Fibroblast of peridontal ligament (primary cell): ENCODE measurements around the gene NPAS3.

Source experiments
- DNase-seq: peaks from one replicate; pipeline ENCODE4 v3.0.0-alpha.2; 2010; ENCODE audit errors: extremely low read depth

The NPAS3 gene

DNA sequence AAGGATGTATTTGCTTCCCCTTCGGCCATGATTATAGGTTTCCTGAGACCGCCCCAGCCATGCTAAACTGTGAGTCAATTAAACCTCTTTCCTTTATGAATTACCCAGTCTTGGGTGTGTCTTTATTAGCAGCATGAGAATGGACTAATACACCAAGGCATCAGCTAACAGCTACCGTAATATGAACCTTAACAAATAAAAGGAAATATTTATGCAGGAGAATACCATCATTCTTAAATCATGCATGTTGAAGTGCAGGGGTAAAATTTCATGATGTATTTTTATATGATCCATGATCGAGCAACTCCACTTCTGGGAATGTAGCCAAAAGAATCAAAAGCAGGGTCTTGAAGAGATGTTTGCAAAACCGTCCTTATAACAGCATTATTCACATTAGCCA lies 379.0 kb downstream of the NPAS3 start:
- no peak for DNase-seq

- DNase-seq: no peak
Observed at GRCh38 chr14:33323979-33324378, 385.3 kb downstream of the NPAS3 start.

GRCh38 chr14:33331176-33331949 lies 392.7 kb downstream of the NPAS3 start:
- no peak for DNase-seq

DNA sequence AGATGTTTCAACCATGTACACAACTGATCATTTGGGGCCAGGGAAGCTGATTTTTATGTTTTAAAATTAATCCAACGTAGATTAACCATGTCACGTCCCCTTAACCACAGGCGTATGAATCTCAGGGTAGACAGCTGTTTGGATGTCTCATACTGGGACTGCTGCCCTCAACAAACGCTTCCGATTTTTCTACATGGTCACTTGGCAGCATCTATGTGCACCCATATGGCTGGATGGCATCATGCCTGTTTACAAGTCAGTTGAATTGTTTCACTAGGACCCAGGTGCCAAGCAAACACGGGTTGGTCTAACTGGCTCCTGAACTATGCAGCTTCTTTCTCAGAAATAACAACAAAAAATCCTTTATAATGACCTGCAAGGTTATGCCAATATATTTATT lies 393.8 kb downstream of the NPAS3 start:
- no peak for DNase-seq

DNA sequence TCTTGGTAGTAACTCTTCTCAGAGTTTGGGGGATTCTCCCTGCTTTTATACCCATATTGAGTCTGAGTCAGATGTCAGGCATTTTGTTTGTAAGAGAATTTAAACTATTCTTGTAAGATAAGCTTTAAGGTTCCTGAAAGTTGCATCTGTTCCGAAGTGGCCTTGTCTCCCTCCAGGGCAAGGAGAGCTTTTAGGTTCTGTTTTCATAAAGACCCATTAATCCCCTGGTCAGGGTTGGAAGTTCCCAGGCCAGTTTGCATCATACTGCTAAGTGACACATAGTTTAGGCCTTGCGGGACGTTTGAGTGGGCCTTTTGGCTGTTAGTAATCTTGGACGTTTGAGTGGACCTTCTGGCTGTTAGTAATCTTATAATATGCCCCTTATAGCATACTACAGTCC lies 396.7 kb downstream of the NPAS3 start:
- no peak for DNase-seq

DNA sequence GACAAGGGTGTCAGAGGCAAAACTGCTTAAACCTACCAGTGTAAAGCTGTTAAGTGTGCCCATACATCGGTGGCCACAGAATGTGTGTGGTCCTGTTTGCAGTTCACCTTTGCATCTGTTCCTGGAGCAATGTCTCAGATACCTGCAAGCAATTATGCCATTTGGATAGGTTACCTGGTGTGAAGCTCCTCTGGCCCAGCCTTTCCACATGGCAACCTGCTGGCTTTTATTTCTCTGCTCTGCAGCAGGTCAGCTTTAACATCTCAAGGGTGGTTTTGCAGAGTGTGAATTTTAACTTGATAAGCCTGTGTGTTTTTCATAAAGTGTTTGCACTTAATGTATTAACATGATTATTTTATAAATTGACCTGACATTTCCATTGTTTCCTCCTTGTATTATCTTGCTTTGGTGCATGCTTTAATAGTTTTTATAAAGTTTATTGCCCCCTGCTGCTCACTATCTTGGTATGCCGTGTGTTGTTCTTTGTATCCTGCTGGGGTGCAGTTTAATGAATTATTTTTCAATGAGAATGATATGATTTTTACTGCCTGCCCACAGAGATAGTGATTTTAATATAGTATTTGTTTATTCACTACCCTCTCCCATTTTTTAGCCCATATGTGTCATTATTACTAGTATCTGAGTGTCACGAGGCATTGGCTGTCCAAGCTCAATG lies 403.8 kb downstream of the NPAS3 start:
- DNase-seq: no peak

- peak; percentile 4 for DNase-seq
Observed at GRCh38 chr14:33343016-33343415, 404.3 kb downstream of the NPAS3 start.

DNA sequence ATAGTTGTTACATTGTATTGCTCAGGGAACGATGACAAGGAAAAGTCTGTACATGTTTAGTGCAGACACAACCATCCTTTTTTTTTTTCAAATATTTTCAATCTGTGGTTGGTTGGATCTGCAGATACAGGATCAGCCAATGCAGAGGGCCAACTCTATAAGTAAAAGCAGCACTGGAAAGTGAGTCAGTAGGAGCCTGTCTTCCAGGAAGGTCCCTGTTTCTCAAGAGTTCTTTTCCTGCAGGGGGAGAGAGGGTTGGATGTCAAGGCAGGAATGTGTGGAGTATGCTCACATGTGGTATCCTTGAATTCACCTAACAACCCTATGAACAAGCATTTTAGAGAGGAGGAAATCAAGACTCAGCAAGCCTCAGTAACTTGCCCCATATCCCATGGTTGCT lies 409.1 kb downstream of the NPAS3 start:
- DNase-seq: peak; percentile 3

DNA sequence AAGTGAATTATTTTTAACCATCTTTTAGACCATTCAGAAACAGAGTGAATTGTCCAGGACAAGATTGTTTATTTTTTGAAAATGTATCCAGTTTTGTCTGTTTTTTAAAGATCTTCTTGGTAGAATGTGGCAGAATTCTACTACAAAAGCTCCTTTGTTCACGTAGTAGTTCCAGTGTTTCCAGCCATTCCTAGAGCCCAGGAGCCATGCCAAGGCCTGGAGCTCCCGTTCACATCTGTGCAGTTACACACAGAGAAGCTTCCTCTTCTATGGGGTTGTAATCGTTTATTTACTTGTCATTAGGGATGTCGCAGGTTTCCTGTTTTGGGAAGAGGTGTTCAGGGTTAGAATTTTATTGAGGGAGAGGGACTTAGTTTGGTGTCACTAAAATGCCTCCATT lies 409.8 kb downstream of the NPAS3 start:
- DNase-seq: no peak

GRCh38 chr14:33349871-33350270 lies 411.2 kb downstream of the NPAS3 start:
- no peak for DNase-seq

DNA sequence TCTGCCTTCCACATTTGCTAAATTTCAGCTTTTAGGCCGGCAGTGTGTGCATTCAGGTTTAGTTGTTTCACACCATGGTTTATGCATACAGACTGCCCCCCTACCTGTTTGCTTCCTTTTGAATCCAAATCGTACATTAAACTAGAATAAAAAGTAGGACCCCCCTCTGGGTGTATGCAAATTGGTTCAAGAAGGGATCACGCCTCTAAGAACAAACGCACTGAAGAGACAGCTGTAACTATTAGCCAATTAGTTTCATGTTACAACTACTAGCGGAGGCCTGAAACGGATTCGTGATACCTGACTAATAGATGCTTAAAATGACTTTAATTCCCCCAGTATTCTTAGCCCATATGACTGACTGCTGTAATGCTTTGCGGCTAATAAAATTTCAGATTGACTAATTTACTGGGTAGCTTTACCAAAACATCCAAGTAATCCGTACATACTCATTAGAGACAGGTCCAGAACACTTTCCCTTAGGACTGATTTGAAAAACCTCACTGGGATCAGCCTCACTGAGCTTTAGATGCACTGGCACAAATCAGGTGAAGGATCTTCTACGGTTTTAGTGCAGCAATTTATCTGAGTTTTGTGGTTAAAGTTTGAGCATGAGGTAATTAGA lies 411.8 kb downstream of the NPAS3 start:
- DNase-seq: no peak

- no peak for DNase-seq
Observed at GRCh38 chr14:33352821-33353220, 414.1 kb downstream of the NPAS3 start.

GRCh38 chr14:33356181-33356580 lies 417.5 kb downstream of the NPAS3 start:
- no peak for DNase-seq

DNA sequence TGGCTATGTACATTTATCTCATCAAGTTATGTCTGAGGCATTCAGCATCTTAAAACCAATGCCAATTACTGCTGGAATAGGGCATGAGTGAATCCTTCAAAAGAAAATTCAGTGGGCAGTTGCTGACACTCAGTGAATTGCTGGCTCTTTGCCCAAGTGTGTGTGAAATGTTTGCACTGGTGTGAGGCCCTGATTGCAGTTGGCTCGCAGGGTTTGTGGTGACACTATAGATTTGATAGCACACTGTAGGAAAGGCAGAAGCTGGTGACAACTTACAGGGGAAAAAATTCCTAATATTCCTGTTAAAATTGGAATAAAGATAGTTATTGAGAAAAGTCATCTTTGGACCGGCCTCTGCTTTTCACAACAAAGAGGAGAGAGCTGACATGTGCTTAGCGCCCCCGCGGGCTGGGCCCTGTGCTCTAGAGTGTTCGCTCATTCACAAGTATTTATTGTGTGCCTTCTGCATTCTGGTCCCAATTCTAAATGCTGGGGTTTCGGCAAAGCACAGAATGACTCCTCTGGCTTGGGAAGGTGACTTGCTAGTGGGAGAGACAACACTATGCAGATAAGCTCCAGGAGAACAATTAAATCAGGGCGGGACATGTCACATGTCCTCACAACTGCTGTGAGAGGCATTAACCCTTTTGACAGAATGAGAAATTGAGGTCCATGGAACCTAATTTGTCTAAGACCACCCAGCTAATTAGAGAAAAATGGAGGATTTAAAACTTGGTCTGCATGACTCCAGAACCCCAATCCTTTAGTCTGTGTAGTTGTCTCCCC lies 418.7 kb downstream of the NPAS3 start:
- no peak for DNase-seq

GRCh38 chr14:33359288-33359881 lies 420.7 kb downstream of the NPAS3 start:
- DNase-seq: no peak

DNA sequence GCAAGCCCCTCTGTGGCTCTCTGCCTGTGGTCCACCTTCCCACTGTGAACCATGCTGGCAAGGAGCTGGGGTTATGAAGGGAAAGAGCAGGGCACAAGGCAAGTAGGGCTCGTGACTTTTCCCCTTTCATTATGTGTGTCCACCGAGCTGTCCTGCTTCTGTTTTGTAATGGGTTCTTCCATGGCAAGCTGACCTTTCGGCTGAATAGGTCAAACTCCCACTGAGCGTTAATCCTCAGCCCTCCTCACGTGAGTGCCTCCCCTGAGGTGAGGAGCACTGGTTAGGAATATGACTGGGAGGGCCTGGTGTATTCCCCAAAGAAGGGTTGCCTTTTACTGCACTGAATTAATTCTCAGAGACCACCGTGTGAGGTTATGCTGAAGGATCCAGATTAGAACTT lies 424.3 kb downstream of the NPAS3 start:
- no peak for DNase-seq

GRCh38 chr14:33363682-33364081 lies 425.0 kb downstream of the NPAS3 start:
- DNase-seq: peak; percentile 42

DNA sequence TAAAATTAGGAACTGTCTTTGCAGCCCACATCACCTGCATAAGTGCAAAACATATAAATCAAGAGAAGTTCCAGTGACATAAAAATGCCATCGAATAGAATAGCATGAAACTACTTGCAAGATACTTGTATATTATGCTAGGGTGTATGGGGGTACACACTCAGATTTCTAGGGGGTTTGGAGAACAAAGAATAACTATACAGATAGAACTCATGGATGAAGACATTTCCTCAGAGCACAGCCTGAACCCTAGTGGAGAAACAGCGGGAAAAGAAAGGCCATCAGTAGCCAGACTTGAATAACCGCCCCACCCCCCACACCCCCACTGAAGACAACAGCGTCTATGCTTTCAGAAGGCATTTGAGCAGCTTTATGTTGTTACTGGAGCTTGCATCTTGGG lies 425.8 kb downstream of the NPAS3 start:
- DNase-seq: no peak

- DNase-seq: no peak
Observed at GRCh38 chr14:33369041-33369440, 430.4 kb downstream of the NPAS3 start.

DNA sequence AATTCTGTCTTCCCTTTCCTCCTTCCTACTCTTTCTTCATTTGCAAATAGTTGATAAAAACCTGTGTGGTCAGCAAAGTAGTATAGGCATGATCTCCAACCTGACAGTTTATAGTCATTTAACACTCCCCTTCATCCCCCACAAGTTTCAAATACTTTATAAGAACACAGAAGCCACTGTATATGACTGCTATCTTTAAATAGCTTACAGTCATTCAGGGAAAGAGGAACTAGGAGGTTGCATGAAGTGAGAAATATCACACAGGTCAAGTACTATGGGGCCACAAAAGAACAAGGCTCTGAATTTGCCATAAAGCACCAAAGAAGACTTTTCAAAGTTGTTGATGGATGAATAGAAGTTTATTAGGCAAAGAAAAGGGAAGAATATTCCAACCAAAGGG lies 431.3 kb downstream of the NPAS3 start:
- DNase-seq: no peak

DNA sequence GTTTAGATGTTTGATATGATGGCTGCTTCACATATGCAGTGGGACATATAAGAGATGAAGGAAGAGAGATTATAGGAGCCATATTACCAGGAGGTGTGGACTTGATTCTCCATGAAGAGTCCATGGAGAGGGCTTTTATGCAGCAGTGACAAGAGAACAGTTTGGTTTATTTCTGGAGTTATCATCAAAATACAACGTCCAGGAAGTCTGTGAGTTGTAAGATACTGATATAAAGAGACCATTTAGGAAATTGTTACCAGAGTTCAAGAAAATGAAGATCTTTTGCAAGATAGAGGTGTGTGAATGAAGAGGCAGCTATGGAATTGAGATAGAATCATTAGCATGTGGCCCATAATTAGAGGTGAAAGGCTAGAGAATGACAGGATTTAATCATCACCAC lies 431.7 kb downstream of the NPAS3 start:
- DNase-seq: no peak

DNA sequence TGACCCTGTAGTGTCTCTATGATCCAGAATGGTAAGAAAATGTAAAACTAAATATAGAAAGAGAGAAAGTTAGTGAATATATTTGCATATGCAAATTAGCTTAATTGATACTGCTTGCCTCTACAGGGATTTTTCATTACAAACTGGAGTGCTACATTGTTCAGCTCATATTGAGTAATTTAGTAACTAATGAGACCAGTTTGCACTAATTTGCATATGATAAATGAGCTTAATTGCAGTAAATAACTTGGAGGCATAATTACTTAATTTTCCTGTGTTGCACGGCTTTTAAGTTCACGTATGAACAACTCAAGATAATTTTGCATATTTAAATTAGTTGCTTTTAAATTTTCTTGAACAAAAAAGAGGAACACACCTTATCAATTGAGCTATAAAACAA lies 436.5 kb downstream of the NPAS3 start:
- no peak for DNase-seq
